ENCODE data around the gene TNPO1.
"Not testable (repeated sequence)": the region's sequence is repeated elsewhere in the genome, so short reads cannot be mapped to it uniquely, and the experiment has no call there.

- TF ChIP-seq CTCF (IDR thresholded peaks at IDR 0.05); POLR2A (IDR thresholded peaks at IDR 0.05); POLR2AphosphoS5 (IDR thresholded peaks at IDR 0.05; ENCODE audit: insufficient read depth in 1 of 2, low read depth in 1 of 2): not testable (repeated sequence)
These were observed 116.2 kb downstream of the TNPO1 start for GRCh38 chr5:72932686-72933085.
